HG03575 (cell line): ENCODE results near the gene ATP5F1A.
"Not testable (repeated sequence)": the region's sequence is repeated elsewhere in the genome, so short reads cannot be mapped to it uniquely, and the experiment has no call there.

ENCODE experiments used
- ATAC-seq: cut with Tn5 transposase; IDR thresholded peaks from one replicate; pipeline ENCODE4 v1.9.1; 2021; ENCODE audit not compliant: unreplicated experiment, insufficient number of reproducible peaks, low FRiP score; ENCODE audit errors: extremely low read depth

The ATP5F1A gene

DNA sequence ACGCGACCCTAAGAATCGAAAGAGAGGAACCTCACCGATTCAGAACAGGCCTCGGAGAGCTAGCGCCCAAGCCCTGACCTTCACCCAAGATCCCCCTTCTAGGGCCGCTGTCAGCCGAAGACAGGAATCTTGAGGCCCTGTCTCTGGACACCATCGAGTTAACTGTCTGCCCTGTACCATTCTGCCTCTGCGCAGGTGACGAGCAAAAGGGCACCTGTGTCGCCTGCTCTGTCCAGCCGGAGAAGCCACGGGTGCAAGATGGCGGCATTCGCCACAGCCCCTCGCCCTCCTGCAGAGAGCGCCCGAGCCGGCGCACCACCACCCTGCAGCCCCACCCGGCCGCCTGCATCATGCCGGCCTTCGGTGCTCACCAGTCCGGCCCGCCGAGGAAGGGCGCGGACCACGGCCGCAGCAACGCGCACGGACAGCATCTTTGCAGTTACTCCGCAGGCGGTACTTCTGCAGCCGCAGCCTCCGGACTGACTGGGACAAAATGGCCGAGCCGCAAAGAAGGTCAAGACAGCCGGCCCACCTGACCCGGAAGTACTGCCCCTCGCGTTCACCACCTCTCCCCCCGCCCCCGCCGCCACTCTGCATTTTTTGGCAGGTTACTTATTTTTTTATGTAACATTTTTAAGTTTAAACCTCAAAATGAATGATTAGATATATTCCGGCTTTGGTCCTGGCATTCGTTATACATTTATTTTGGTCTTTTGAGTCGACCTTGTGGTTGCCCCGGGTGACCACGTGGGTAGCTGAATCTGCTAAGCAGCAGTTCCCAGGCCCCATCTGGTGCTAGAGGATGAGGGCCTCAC is at the start of gene ATP5F1A:
Gene ATP5F1A (minus strand): TSS at position 496 of the 815 bp plus-strand sequence. CDS start 65 bp downstream, at position 431.
- ATAC-seq, result peak; percentile 42

DNA sequence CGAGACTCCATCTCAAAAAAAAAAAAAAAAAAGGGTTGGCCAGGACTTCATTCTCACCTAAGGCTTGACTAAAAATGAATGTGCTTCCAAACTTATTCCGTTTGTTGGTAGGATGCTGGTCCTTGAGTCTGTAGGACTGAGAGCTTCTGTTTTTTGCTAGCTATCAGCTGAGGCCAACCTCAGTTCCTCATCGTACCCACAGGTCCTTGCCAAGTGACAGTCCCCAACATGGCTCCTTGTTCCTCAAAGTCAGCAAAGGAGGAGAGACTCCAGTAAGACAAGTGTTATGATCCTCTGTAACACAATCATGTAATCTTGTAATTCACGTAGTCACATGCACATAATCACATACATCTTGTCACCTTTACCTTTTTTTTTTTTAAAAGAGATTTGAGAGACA is 43.1 kb upstream of the ATP5F1A start:
- no peak for ATAC-seq

- ATAC-seq, result no peak
Measured at GRCh38 chr18:46140173-46140572, 42.1 kb upstream of the ATP5F1A start.

GRCh38 chr18:46134920-46135675 is 37.0 kb upstream of the ATP5F1A start:
- ATAC-seq, result no peak

- ATAC-seq, result no peak
Measured at GRCh38 chr18:46133534-46133933, 35.4 kb upstream of the ATP5F1A start.

GRCh38 chr18:46130549-46130948 is 32.5 kb upstream of the ATP5F1A start:
- ATAC-seq, result not testable (repeated sequence)

DNA sequence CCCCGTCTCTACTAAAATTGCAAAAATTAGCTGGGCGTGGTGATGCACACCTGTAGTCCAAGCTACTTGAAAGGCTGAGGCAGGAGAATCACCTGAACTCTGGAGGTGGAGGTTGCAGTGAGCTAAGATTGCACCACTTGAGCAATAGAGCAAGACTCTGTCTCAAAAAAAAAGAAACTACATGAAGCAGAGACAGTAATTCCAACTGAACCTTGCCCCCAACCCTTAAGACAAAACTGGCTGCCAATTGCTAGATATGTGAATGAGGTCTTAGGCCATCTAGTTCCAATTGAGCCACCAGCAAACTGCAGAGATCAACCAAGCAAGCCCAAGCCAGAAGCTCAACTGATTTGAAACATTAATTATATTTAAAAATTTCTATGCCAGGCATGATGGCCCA is 32.0 kb upstream of the ATP5F1A start:
- no peak for ATAC-seq

DNA sequence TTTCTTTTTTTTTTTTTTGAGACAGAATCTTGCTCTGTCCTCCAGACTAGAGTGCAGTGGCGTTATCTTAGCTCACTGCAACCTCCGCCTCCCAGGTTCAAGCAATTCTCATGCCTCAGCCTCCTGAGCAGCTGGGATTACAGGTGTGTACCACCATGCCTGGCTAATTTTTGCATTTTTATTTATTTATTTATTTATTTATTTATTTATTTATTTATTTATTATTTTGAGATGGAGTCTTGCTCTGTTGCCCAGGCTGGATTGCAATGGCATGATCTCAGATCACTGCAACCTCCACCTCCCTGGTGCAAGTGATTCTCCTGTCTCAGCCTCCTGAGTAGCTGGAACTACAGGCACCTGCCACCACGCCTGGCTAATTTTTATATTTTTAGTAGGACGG is 28.5 kb upstream of the ATP5F1A start:
- ATAC-seq, result not testable (repeated sequence)

GRCh38 chr18:46113751-46114150 is 15.7 kb upstream of the ATP5F1A start:
- no peak for ATAC-seq

DNA sequence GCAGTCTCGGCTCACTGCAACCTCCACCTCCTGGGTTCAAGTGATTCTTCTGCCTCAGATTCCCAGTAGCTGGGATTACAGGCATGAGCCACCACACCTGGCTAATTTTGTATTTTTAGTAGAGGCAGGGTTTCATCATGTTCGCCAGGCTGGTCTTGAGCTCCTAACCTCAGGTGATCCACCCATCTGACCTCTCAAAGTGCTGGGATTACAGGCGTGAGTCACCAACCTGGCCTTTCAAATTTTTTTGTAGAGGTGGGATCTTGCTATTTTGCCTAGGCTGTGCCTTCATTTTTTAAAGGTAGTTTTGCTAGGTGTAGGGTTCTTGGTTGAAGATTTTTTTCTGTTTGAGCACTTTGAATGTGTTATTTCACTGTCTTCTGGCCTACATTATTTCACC is 12.3 kb upstream of the ATP5F1A start:
- ATAC-seq, result no peak

- no peak for ATAC-seq
Measured at GRCh38 chr18:46109386-46109785, 11.3 kb upstream of the ATP5F1A start.

- no peak for ATAC-seq
Measured at GRCh38 chr18:46104128-46104911, 6.2 kb upstream of the ATP5F1A start, which contains the start of gene HAUS1. Gene HAUS1 (plus strand): TSS chr18:46104385. CDS start chr18:46104412, 27 bp downstream.

DNA sequence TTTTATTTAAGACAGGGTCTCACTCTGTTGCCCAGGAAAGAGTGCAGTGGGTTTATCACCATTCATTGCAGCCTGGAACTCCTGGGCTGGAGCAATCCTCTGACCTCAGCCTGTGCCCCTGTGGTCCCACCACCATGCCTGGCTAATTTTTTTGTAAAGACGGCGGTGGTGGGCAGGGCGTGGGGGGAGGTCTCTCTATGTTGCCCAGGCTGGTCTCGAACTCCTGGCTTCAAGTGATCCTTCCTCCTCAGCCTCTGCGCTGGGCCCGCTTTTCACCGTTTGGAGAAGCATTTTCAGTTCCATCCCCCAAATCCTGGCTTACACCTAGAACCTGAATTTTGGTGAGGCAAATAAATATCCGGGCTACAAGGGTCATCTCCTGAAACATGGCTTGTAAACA is 1.4 kb upstream of the ATP5F1A start:
- ATAC-seq, result no peak

GRCh38 chr18:46098616-46098933 is 479 bp upstream of the ATP5F1A start:
- ATAC-seq, result no peak

GRCh38 chr18:46097431-46097800 is 680 bp downstream of the ATP5F1A start:
- peak; percentile 4 for ATAC-seq

DNA sequence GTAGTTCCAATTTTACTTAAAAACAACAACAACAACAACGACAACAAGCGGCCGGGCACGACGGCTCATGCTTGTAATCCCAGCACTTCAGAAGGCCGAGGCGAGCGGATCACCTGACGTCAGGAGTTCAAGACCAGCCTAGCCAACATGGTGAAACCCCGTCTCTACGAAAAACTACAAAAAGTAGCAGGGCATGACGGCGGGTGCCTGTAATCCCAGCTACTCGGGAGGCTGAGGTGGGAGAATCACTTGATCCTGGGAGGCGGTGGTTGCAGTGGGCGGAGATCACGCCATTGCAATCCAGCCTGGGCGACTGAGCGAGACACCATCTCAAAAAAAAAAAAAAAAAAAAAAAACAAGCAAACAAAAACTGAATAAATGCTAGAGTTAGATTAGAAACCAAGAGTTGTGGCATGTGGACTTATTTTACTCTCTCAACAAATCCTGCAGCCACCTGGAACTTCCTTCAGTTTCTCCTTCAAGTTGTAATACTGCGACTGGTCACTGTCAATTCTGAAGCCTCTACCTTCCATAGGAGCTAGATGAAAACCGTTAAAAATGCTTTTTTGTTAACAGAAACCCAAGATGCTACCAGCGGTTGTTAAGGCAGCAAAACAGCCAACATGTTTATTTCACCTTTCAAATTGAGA is 1.3 kb downstream of the ATP5F1A start:
- no peak for ATAC-seq

- ATAC-seq, result no peak
Measured at GRCh38 chr18:46095532-46095931, 2.6 kb downstream of the ATP5F1A start.

DNA sequence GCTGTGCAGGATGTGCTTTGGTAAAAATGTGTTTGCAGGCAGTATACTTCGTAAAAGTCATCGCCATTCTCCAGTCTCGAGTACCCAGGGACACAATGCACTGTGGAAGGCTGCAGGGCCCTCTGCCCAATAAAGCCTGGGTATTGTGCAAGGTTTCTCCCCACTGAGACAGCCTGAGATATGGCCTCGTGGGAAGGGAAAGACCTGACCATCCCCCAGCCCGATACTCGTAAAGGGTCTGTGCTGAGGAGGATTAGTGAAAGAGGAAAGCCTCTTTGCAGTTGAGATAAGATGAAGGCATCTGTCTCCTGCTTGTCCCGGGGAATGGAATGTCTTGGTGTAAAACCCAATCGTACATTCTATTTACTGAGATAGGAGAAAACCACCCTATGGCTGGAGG is 9.6 kb downstream of the ATP5F1A start:
- not testable (repeated sequence) for ATAC-seq

GRCh38 chr18:46084431-46084830 is 13.7 kb downstream of the ATP5F1A start:
- ATAC-seq, result no peak
